Hair follicle dermal papilla cell (primary cell): ENCODE results near the gene ZNF568. TPM values are rescaled to one million over a fixed set of nuclear protein-coding genes. Genes with fewer than 3 reads are reported as not detected.

Source experiments
- total RNA-seq: library from RNA; depleted of rRNA; stranded (reverse); fragments of >200 nt; gene quantifications from 2 replicates; pipeline ENCODE4 v1.2.3, GENCODE V29; 2012

ZNF568 gene
- total RNA-seq = 15.3 and 16.5 TPM in 2 replicates

GRCh38 chr19:36915992-36916830, at the start of gene ZNF568, which contains the start of gene ZNF829:
Gene ZNF568 (plus strand): TSS chr19:36916332. CDS start chr19:36922771, 6,439 bp downstream.
Gene ZNF829 (minus strand): TSS chr19:36916291. CDS start chr19:36915167, 1,124 bp downstream.

Other genes starting within 250 kb of the ZNF568 start
- 11.9 and 13.1 TPM in 2 replicates for gene ZNF461, start 249.5 kb upstream of the ZNF568 start, total RNA-seq
- 6.8 and 8.8 TPM in 2 replicates for gene ZNF567, start 228.7 kb upstream of the ZNF568 start, total RNA-seq
- gene ZNF850, start 143.5 kb upstream of the ZNF568 start, total RNA-seq = 1.3 and 4.5 TPM in 2 replicates
- 5.8 and 7.8 TPM in 2 replicates for gene ZNF790, start 77.9 kb upstream of the ZNF568 start, total RNA-seq
- 2.7 and 4.5 TPM in 2 replicates for gene ZNF345, start 65.5 kb upstream of the ZNF568 start, total RNA-seq
- gene ZNF829, start within 50 bp of the ZNF568 start, total RNA-seq = 4.6 and 4.9 TPM in 2 replicates
- 5.8 and 8.9 TPM in 2 replicates for gene ZNF420, start 162.1 kb downstream of the ZNF568 start, total RNA-seq